ENCODE data around the gene APOLD1.
"Not testable (repeated sequence)": the region's sequence is repeated elsewhere in the genome, so short reads cannot be mapped to it uniquely, and the experiment has no call there.

APOLD1 gene, protein sequence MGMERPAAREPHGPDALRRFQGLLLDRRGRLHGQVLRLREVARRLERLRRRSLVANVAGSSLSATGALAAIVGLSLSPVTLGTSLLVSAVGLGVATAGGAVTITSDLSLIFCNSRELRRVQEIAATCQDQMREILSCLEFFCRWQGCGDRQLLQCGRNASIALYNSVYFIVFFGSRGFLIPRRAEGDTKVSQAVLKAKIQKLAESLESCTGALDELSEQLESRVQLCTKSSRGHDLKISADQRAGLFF

DNA sequence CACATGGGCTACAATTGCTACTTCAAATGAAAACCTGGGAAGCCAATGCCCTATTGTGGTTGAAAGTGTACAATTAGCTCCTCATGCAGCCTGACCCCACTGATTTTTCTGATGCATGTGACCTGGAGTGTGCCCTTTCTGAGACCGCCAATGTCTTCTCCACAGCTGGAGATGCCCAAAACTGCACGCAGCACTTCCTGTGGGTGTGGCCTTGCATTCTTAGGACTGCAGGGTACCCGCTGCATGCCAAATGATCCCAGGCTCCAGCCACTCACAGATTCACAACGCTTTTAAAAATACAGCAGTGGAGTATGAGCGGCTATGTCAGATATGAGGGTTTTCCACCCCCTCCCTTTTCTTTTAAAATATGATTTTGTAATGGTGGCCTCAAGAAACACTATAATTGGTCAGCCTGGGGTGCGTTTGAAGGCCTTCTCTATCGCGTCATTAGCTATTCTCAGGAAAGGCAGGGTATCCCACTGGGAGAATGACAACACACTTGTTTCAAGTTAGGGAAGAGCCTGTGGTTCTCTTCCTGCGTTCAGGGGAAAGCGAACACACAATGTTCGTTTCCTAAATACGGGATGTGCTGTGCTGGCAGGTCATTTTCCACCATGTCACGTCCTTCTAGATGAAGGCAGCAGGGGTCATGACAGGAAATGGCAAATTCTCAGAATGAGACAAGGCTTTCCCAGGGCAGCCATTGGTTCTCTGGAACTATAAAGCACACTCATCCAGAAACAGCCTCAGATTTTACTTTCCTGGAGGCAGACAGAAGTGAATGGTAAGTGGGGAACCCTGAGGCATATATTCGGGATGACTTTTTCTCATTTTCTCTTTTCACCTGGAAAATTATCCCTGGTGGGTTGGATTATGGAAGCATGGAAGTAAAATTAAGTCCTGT lies at the start of gene APOLD1:
APOLD1 (plus strand) TSS at position 749 of the 904 bp plus-strand sequence; CDS start at position 782, 33 bp downstream.
- H3K9ac ChIP-seq (ENCODE audit: low read length), result no peak within 1 kb of the TSS
- H3K9me3 ChIP-seq (ENCODE audit: control insufficient read depth, insufficient read depth, low read depth, low read length), result no peaks in the 10 kb centered on the region
- H3K27me3 ChIP-seq (ENCODE audit: control insufficient read depth, insufficient read depth, low read length), result peaks cover 35% of the 10 kb centered on the region
- H3K27ac ChIP-seq (ENCODE audit: low read depth, low read length), result no peak within 1 kb of the TSS
- peak within 1 kb of the TSS; percentile 73 for H3K4me3 ChIP-seq (ENCODE audit: low read depth, low read length)
- peaks cover 33% of the 10 kb centered on the region for H3K4me1 ChIP-seq (ENCODE audit: control insufficient read depth, insufficient read depth, low read length)
- H3K36me3 ChIP-seq (ENCODE audit: control insufficient read depth, insufficient read depth, low read length), result no peaks in the 10 kb centered on the region

DNA sequence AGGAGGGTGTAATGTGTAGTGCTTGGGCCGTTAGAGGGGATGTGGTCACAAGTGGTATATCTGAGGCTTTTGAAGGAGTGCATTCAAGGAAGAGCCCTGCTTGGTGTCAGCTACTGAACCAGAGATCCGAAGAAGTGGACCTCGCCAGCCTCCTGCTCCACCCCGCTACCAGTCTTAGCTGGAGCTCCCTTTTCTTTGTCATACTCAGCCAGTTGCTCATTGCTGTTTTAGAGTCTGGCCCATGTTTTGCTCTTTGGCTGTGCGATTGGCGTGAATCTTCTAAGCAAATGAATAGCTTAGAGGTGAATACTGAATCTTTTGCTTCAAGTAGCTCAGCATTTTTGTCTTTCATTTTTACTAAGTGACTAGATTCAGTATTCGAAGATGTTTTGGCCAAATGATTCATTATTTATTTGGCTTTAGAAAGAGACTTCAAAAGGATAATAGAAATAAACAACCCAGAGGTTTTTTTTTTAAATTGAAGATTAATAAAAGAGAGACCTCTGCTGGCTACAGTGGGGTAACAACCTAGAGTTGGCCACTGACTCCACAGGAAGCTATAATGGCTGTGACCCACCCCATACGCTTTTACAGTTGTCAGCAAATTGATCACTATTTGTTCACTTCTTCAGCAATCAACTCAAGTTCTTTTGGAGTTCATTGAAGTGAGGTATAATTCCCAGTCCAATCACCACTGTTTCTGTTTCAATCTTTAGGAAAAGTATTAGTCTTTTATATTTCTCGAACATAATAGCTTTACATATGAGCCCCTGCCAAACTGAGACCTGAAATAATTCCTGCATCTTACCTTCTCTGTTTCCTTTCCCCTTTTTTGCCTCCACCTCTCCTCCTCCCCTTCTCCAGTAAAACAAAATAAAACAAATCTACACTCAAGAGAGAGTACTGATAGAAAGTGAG lies 48.4 kb upstream of the APOLD1 start:
- H3K9ac ChIP-seq (ENCODE audit: low read length), result no peak overlapping the region

DNA sequence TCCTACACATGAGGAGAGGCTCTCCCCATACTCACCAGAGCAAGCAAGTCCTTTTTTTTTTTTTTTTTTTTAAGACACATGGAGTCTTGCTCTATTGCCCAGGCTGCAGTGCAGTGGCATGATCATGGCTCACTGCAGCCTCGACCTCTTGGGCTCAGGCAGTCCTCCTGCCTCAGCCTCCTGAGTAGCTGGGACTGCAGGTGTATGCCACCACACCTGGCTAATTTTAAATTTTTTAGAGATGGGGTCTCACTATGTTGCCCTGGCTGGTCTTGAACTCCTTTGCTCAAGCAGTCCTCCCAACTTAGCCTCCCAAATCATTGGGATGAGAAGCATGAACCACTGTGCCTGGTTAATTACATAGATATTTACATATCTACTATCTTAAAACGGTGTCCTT lies 47.3 kb upstream of the APOLD1 start:
- H3K9me3 ChIP-seq (ENCODE audit: control insufficient read depth, insufficient read depth, low read depth, low read length); H3K4me3 ChIP-seq (ENCODE audit: low read depth, low read length); H3K36me3 ChIP-seq (ENCODE audit: control insufficient read depth, insufficient read depth, low read length); H3K27ac ChIP-seq (ENCODE audit: low read depth, low read length); H3K4me1 ChIP-seq (ENCODE audit: control insufficient read depth, insufficient read depth, low read length); H3K9ac ChIP-seq (ENCODE audit: low read length); H3K27me3 ChIP-seq (ENCODE audit: control insufficient read depth, insufficient read depth, low read length): not testable (repeated sequence)

More for the DNA sequence above, 48.4 kb upstream of the APOLD1 start:
- peaks cover 6% of the 10 kb centered on the region; the same call in 1 of the 2 replicates for H3K4me1 ChIP-seq (ENCODE audit: control insufficient read depth, insufficient read depth, low read length)
- no peak overlapping the region for H3K27ac ChIP-seq (ENCODE audit: low read depth, low read length)
- H3K9me3 ChIP-seq (ENCODE audit: control insufficient read depth, insufficient read depth, low read depth, low read length), result no peaks in the 10 kb centered on the region
- H3K27me3 ChIP-seq (ENCODE audit: control insufficient read depth, insufficient read depth, low read length), result no peaks in the 10 kb centered on the region
- no peak overlapping the region for H3K4me3 ChIP-seq (ENCODE audit: low read depth, low read length)
- H3K36me3 ChIP-seq (ENCODE audit: control insufficient read depth, insufficient read depth, low read length), result no peaks in the 10 kb centered on the region

DNA sequence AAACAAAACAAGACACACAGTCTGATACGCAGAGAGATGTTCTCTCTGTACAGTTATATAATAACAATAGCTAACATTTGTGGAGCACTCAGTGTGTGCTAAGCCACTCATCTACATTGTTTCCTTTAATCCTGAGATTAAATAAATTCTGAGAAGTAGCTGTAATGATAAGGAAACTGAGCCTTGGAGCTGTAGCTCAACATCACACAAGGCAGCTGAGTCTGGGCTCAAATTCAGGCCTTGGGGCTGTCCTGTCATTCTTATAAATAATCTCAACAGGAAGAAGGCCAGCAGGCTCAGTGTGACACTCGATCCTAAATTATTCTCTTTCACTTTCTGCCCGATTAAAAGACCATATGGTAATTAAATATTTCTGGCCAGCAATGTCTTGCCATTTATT lies 43.8 kb upstream of the APOLD1 start:
- Histone ChIP-seq H3K4me1 (ENCODE audit: control insufficient read depth, insufficient read depth, low read length) (peaks cover 13% of the 10 kb centered on the region), H3K9ac (ENCODE audit: low read length) (no peak overlapping the region), H3K27me3 (ENCODE audit: control insufficient read depth, insufficient read depth, low read length) (no peaks in the 10 kb centered on the region), H3K36me3 (ENCODE audit: control insufficient read depth, insufficient read depth, low read length) (no peaks in the 10 kb centered on the region), H3K9me3 (ENCODE audit: control insufficient read depth, insufficient read depth, low read depth, low read length) (no peaks in the 10 kb centered on the region), H3K27ac (ENCODE audit: low read depth, low read length) (no peak overlapping the region), H3K4me3 (ENCODE audit: low read depth, low read length) (no peak overlapping the region)

DNA sequence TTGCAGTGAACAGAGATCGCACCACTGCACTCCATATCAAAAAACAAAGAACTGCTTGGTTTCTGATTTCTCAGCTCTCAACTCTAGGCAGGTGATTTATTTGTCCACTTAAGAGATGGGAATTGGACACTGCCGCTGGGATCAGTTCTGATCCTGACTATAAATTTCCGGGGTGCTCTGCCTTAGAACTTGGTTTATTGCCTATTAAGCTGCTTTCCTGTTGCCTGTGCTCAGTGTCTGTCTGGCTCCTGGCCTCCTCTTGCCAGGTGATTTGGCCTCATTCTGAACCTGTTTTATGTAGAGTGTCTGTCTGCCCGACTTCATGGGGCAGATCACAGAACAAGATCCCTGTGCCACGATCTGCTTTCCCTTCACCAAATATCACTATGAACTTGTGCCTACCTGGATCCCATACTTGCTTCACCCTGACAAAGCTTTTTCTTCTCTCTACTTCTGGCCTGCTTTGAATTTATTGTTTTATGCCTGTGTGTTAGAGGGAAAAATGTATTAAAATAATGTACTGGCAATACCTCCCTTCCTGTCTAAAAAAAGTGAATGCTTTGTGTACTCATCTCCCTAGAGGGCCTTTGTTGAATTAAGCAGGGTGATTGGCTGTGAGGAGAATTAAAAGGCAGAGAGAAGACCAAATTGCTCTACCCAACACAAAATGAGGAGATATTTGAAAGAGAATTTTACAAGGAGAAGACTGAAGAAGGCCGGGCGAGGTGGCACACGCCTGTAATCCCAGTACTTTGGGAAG lies 40.7 kb upstream of the APOLD1 start:
- Histone ChIP-seq H3K36me3 (ENCODE audit: control insufficient read depth, insufficient read depth, low read length) (no peaks in the 10 kb centered on the region), H3K27me3 (ENCODE audit: control insufficient read depth, insufficient read depth, low read length) (no peaks in the 10 kb centered on the region), H3K27ac (ENCODE audit: low read depth, low read length) (no peak overlapping the region), H3K4me1 (ENCODE audit: control insufficient read depth, insufficient read depth, low read length) (peaks cover 8% of the 10 kb centered on the region), H3K4me3 (ENCODE audit: low read depth, low read length) (no peak overlapping the region), H3K9me3 (ENCODE audit: control insufficient read depth, insufficient read depth, low read depth, low read length) (no peaks in the 10 kb centered on the region), H3K9ac (ENCODE audit: low read length) (no peak overlapping the region)

DNA sequence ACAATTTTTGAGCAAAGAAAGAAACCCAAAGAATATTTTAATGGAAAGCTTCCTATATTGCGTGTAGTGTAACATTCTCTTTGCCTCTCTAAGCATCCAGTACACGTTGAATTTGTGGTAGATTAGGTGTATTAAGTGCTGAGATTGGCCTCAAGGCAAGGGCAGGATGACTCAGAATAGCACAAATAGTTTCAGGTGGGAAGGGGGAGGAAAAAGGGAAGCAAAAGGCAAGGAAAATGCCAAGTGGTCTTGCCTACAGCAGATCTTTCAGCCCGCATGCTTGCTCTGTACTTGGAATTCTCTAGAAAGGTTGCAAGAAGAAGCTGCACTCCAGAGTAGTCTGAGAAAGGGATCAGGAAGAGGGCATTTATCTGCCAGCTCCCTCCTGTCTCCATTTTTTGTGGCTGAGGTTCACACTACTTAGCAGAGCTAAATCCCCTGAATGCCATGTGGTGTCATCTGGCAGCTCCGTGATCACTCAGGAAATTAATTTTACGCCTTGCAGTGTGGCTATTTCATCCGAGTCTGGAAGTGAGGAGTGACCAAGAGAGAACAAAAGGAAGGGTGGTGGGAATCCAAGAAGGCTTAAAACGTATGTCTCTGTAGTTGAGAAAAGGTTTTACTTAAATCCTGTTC lies 39.8 kb upstream of the APOLD1 start:
- Histone ChIP-seq H3K9me3 (ENCODE audit: control insufficient read depth, insufficient read depth, low read depth, low read length) (no peaks in the 10 kb centered on the region), H3K27ac (ENCODE audit: low read depth, low read length) (no peak overlapping the region), H3K27me3 (ENCODE audit: control insufficient read depth, insufficient read depth, low read length) (no peaks in the 10 kb centered on the region), H3K36me3 (ENCODE audit: control insufficient read depth, insufficient read depth, low read length) (no peaks in the 10 kb centered on the region), H3K4me1 (ENCODE audit: control insufficient read depth, insufficient read depth, low read length) (peaks cover 8% of the 10 kb centered on the region), H3K9ac (ENCODE audit: low read length) (no peak overlapping the region), H3K4me3 (ENCODE audit: low read depth, low read length) (no peak overlapping the region)

DNA sequence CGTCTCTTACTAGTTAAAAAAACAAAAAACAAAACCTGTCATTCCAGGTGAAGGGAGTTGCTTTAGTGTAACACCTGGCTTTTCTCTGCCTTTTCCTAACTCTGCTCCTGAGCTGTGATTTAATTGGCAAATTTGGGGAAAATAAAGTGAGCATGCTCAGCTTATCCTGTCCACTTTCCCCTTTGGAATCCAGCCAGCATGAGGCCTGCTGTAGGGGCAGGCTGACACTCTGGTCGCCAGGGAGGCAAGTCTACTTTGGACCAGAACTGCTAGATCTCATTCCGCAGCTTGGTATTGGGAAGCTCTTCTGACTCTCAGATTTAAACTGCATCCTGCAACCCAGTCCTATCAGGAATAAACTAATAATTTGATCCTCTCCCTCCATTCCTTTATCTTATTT lies 38.2 kb upstream of the APOLD1 start:
- peaks cover 8% of the 10 kb centered on the region for H3K4me1 ChIP-seq (ENCODE audit: control insufficient read depth, insufficient read depth, low read length)
- H3K9me3 ChIP-seq (ENCODE audit: control insufficient read depth, insufficient read depth, low read depth, low read length), result no peaks in the 10 kb centered on the region

DNA sequence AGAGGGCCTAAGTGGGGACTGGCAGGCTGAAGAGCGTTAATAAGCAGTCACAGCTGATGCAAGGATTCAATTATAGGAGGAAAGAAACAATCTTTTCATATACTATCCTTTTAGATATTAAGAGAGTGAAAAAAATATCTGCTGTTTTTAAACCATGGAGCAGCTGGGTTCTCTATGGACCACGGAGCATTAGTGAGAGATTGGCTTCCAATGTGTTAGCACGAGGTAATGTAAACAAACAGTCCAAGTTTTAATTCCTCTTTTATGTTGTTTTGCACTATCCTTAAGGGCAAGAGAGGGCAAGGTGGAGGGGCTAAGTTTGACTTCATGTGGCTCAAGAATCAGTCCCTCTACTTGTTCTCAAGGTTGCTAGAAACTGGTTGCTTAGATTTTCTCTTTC lies 37.4 kb upstream of the APOLD1 start:
- H3K36me3 ChIP-seq (ENCODE audit: control insufficient read depth, insufficient read depth, low read length), result no peaks in the 10 kb centered on the region
- no peaks in the 10 kb centered on the region for H3K9me3 ChIP-seq (ENCODE audit: control insufficient read depth, insufficient read depth, low read depth, low read length)
- peaks cover 8% of the 10 kb centered on the region for H3K4me1 ChIP-seq (ENCODE audit: control insufficient read depth, insufficient read depth, low read length)
- H3K27ac ChIP-seq (ENCODE audit: low read depth, low read length), result no peak overlapping the region
- H3K9ac ChIP-seq (ENCODE audit: low read length), result no peak overlapping the region
- H3K4me3 ChIP-seq (ENCODE audit: low read depth, low read length), result no peak overlapping the region
- H3K27me3 ChIP-seq (ENCODE audit: control insufficient read depth, insufficient read depth, low read length), result no peaks in the 10 kb centered on the region

More for the DNA sequence above, 38.2 kb upstream of the APOLD1 start:
- Histone ChIP-seq H3K36me3 (ENCODE audit: control insufficient read depth, insufficient read depth, low read length) (no peaks in the 10 kb centered on the region), H3K9ac (ENCODE audit: low read length) (no peak overlapping the region), H3K27ac (ENCODE audit: low read depth, low read length) (no peak overlapping the region), H3K4me3 (ENCODE audit: low read depth, low read length) (no peak overlapping the region), H3K27me3 (ENCODE audit: control insufficient read depth, insufficient read depth, low read length) (no peaks in the 10 kb centered on the region)

DNA sequence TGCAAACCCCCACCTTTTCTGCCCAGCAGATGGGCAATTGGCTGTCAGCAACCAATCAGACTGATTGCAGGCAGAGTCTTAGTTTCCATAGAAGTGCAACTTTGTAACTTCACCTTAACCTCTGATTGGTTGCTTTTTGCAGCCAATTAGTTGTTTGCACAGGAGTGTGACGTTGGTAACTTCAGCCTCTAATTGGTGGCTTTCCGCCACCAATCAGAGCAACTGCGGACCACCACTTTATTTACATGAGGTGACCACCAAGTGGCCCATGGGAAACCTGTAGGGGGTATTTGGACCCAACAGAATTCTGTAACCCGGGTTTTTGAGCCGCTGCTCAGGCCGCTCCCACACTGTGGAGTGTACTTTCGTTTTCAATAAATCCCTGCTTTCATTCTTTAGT lies 36.0 kb upstream of the APOLD1 start:
- no peaks in the 10 kb centered on the region for H3K36me3 ChIP-seq (ENCODE audit: control insufficient read depth, insufficient read depth, low read length)
- peaks cover 8% of the 10 kb centered on the region for H3K4me1 ChIP-seq (ENCODE audit: control insufficient read depth, insufficient read depth, low read length)
- no peak overlapping the region for H3K4me3 ChIP-seq (ENCODE audit: low read depth, low read length)
- H3K9me3 ChIP-seq (ENCODE audit: control insufficient read depth, insufficient read depth, low read depth, low read length), result no peaks in the 10 kb centered on the region
- H3K27ac ChIP-seq (ENCODE audit: low read depth, low read length), result no peak overlapping the region
- H3K9ac ChIP-seq (ENCODE audit: low read length), result no peak overlapping the region
- H3K27me3 ChIP-seq (ENCODE audit: control insufficient read depth, insufficient read depth, low read length), result no peaks in the 10 kb centered on the region

DNA sequence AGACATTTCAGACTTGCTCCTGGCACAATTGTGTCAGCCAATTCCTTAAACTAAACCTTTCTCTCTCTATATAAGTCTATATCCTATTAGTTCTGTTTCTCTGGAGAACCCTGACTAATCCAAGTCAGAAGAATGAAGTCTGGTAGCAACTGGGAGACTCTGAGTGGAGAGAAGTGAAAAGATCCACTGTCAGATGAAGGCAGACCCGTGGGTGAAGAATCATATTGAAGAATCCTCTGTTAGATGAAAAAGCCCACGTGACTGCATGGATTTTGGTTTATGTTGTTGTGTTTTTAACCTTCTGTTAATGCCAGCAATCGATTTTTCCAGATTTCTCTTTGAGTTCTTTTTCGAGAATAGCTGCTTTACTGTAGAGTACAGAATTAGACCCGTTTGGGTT lies 29.5 kb upstream of the APOLD1 start:
- H3K9me3 ChIP-seq (ENCODE audit: control insufficient read depth, insufficient read depth, low read depth, low read length), result no peaks in the 10 kb centered on the region
- H3K4me3 ChIP-seq (ENCODE audit: low read depth, low read length), result no peak overlapping the region
- H3K4me1 ChIP-seq (ENCODE audit: control insufficient read depth, insufficient read depth, low read length), result no peaks in the 10 kb centered on the region
- H3K27me3 ChIP-seq (ENCODE audit: control insufficient read depth, insufficient read depth, low read length), result no peaks in the 10 kb centered on the region
- no peak overlapping the region for H3K9ac ChIP-seq (ENCODE audit: low read length)
- no peaks in the 10 kb centered on the region for H3K36me3 ChIP-seq (ENCODE audit: control insufficient read depth, insufficient read depth, low read length)
- H3K27ac ChIP-seq (ENCODE audit: low read depth, low read length), result no peak overlapping the region
